DMS153 (cell line): ENCODE data around the gene KIF26A.

Experiments
- DNase-seq: peaks from one replicate; lab custom pipeline; 2025; lab: John Stamatoyannopoulos, UW

Gene KIF26A

GRCh38 chr14:104101651-104102281, 36.6 kb upstream of the KIF26A start:
- no peak for DNase-seq

- no peak for DNase-seq
Measured at GRCh38 chr14:104102282-104102914, 36.0 kb upstream of the KIF26A start.

- DNase-seq = no peak
Measured at GRCh38 chr14:104103061-104103445, 35.3 kb upstream of the KIF26A start.

GRCh38 chr14:104103446-104104075, 34.8 kb upstream of the KIF26A start:
- no peak for DNase-seq

- DNase-seq = no peak
Measured at GRCh38 chr14:104104076-104104901, 34.1 kb upstream of the KIF26A start.

- DNase-seq = no peak
Measured at GRCh38 chr14:104105071-104105821, 33.1 kb upstream of the KIF26A start.

- DNase-seq = no peak
Measured at GRCh38 chr14:104105822-104106470, 32.4 kb upstream of the KIF26A start.

GRCh38 chr14:104106471-104106991, 31.9 kb upstream of the KIF26A start:
- DNase-seq = no peak

- DNase-seq = no peak
Measured at GRCh38 chr14:104107101-104107581, 31.2 kb upstream of the KIF26A start.

- DNase-seq = no peak
Measured at GRCh38 chr14:104107611-104108569, 30.5 kb upstream of the KIF26A start.

GRCh38 chr14:104108570-104109541, 29.5 kb upstream of the KIF26A start:
- DNase-seq = no peak

- no peak for DNase-seq
Measured at GRCh38 chr14:104109731-104110361, 28.5 kb upstream of the KIF26A start.

- no peak for DNase-seq
Measured at GRCh38 chr14:104110491-104111209, 27.7 kb upstream of the KIF26A start.

- no peak for DNase-seq
Measured at GRCh38 chr14:104111301-104112112, 26.9 kb upstream of the KIF26A start.

GRCh38 chr14:104112113-104112505, 26.3 kb upstream of the KIF26A start:
- DNase-seq = no peak
